NCI-H2196 (cell line): ENCODE results near the gene ENTPD8.
"Not testable (repeated sequence)": the region's sequence is repeated elsewhere in the genome, so short reads cannot be mapped to it uniquely, and the experiment has no call there.

Source experiments
- DNase-seq: peaks from one replicate; lab custom pipeline; 2025; ENCODE audit not compliant: unreplicated experiment; lab: John Stamatoyannopoulos, UW

ENTPD8 gene

DNA sequence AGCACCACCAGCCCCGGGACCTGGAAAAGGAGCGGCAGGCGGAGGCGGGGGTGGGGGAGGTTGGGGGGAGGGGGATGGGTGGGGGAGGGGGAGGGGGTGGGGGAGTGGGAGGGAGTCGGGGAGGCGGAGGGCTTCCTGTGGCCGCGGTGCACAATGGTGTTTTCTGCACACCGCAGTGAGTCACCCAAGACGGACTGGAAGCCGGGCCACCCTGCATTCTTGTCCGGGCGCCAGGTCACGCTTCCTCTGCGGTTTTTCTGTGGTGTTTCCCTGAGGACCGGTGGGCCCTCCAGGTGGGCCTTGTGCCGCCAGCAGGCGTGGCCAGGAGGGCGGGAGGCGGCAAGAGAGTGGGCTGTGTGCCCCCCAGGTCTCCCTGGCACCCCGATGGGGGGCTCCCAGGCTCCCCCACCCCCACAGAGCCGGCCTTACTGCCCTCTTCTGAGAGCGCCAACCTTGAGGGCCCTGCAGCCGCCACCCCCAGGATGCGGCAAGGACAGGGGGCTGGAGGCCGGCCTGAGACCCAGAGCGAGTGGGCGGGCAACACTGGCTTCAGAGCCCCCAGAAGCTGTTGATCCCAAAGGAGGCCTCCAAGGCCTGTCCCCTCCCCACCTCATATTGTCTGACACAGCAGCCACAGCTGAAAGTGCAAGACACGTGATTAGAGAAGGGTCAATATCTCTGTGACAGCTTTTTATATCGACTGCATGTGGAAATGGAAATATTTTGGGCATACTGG is 29.3 kb downstream of the ENTPD8 start:
- DNase-seq = no peak

DNA sequence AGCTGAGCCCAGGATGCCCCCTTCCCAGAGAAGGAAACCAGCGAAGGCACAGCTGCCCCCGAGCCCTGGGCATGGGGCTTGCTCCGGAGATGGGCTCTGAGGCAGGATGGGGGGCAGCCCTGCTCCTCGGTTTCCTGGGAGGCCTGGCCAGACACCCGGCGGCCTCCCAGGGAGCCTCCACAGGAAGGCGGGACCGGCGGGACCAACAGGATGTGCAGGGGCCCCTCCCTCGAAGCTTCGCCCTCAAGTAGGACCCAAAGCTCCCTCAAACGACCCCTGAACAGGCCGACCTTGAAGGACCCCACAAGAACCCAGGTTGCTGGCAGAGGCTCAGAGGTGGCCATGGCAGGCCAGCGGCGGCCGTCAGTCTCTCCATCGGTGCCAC is 29.9 kb downstream of the ENTPD8 start:
- DNase-seq = no peak

DNA sequence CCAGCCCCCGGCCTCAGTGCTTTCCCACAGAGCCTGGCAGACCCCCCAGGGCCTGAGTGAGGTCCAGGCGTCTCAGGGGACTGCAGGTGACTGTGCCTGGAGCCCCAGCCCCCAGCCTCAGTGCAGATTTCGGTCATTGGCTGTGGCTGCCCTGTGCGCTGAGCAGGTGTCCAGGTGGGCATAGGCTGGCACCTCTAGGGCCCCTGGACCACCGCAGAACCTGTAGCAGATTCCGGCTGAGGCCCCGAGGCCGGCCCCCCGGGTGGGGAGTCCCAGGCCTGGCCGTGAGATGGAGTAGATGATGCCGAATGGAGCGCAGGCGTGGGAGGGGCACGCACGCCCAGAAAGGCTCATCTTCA is 30.3 kb downstream of the ENTPD8 start:
- no peak for DNase-seq

DNA sequence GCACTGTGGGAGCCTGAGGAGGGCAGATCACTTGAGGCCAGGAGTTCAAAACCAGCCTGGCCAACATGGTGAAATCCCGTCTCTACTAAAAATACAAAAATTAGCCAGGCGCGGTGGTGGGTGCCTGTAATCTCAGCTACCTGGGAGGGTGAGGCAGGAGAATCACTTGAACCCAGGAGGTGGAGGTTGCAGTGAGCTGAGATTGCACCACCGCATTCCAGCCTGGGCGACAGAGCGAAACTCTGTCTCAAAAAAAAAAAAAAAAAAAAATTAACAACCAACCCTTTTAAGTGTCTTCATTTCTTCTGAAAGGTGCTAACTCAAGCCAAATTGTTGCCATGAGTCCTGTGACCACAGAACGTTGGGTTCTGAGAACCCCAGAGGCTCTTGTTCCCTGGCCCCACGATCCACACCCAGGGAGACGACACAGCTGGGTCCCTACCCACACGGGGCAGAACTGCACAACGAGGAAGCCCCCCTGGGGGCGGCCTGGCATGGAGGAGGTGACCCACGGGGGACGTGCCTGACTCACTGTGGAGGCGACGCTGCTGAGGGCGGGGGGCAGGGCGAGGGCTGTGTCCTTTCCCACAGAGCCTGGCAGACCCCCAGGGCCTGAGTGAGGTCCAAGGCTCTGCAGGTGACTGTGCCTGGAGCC is 30.8 kb downstream of the ENTPD8 start:
- DNase-seq = not testable (repeated sequence)

DNA sequence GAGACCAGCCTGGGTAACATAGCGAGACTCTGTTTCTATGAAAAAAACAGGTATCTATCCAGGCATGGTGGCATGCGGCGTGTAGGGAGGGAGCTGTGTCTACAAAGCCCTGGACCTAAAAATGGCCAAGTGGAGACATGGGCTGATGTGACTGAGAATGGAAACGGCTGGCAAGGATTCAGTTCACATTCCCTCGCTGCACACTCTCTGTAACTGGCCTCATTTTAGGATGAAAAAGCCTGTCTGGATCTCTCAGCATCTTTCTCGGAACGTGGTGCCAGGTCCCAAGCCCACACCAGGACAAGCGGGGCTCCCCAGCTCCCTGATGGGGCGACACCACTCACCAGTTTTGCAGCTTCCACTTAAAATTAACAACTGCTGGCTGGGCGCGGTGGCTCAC is 31.6 kb downstream of the ENTPD8 start:
- no peak for DNase-seq

DNA sequence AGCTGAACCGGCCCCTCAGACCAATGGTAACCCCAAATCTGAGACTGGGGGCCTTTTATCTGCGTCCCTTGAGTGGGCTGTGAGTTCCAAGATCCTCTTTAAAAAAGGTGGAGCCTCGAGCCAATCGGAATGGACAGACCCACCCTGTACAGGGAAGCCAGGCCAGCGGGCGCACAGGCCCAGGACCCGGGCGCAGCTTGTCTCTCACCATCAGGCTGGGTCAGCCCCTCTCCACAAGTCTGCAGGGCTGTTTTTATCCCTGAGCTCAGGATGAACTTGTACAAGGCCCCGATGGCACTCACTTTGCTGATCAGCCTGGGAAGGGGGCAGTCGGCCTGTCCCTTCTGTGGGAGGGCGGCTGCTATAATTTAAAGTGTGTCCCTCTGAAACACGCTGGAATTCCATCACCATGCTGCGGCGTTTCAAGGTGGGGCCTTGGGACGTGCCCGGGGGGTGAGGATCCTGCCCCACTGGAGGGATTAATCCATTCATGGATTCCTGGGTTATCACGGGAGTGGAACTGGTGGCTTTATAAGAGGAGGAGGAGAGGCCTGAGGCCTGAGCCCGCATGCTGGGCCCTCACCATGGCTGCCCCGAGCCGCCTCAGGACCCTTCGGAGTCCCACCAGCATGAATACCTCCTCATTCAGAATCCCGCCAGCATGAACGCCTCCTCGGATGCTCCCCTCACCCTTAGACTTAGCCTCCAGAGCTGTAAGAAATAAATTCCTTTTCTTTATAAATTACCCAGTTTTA is 32.3 kb downstream of the ENTPD8 start:
- no peak for DNase-seq

DNA sequence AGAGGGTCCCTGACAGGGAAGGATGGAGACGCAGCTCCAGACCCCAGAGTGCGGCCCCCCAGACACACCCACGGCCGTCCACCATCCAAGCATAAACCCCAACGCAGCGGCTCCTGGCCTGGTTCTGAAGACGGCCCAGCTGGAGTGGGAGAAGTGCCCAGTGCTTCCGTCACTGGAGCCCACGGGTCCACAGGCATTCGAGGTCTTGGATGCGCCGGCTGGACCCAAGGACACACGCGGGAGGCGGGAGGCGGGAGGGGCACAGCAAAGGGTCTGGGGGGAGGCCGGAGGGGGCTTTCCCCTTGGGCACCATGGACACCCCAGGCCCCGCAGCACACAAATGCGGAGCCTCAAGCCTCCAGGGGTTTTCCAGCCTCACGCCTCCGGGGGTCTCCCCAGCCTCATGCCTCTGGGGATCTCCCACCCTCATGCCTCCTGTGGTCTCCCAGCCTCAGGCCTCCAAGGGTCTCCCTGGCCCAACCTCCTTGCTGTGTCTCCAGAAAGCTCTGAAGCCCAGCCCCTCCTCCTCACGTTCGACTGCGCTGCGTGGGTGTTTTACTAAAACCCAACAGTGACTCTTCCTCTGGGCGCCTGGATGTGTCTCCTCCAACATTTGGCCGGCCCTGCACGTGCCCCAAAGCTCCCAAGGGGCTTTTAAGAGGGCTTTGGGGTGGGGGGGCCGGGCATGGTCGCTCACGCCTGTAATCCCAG is 33.4 kb downstream of the ENTPD8 start:
- no peak for DNase-seq

DNA sequence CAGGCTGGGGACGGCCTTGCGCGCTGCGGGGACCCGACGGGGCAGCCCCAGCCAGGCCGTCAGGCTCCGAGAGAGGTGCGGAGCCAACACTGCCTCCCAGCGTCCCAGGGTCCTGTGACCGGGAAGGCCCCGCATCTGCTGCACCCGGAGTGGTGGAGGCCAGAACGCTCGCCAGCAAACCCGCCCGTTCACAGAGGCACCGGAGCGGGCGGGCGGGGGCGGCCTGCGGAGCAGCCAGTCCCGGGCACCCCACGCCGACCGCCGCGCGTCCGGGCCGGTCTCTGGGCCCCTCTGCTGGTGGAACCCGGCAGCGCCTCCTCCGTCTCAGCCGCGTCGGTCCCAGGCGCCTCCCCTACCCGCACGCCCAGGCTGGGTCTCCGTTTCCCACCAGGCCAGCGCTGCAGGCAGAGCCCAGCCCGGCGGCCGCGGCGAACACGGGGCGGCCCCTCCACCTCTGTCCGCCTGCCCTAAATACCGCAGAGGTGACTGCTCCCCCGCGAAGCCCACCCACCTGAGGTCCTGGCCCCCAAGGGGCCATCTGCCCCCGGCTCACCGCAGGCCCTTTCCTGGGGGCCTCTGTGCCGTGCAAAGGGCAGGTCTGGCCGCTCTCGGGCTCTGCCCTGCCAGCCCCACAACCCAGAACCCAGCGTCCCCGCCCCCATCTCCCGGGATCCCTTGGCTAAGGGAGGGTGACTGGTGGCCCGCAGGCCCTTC is 34.1 kb downstream of the ENTPD8 start:
- no peak for DNase-seq

DNA sequence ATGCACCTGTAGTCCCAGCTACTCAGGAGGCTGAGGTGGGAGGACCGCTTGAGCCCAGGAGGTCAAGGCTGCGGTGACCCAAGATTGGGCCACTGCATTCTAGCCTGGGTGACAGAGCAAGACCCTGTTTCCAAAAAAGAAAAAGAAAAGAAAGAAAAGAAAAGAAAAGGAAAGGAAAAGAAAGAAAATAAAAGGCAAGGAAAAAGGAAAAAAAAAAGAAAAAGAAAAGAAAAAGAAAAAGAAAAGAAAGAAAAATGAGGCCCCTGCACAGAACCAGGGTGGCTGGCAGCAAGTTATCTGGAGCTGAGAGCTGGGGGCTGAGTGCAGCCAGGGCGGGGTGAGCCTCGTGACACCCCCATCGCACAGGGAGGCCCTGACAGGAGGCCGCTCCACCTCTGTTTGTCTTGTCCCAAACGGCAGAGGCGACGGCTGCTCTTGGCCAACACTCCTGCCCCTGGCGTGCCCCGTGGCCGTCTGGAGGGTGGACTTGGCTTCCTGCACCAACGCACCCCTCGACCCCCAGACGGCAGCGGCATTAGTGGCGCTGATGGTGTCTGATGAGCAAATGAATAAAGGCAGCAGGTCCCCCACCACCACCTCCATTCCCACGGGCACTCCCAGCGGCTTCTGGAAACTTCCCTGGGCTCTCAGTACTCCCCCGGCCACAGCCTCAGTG is 34.9 kb downstream of the ENTPD8 start:
- DNase-seq = no peak

DNA sequence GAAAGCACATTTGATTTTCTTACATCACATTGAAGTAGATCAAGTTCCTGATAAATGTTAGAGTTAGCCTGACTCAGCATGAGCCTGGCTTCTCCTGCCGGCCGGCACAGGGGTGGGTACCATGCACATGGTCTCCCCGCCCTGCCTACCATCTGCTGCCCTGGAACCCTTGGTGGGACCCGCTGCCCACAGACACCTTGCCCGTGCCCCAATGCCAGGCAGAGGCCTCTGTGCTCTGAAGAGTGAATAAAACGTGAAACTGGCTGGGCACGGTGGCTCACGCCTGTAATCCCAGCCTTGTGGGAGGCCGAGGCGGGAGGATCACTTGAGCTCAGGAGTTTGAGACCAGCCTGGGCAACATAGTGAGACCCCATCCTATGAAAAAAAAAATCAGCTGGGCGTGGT is 35.5 kb downstream of the ENTPD8 start:
- DNase-seq = no peak

DNA sequence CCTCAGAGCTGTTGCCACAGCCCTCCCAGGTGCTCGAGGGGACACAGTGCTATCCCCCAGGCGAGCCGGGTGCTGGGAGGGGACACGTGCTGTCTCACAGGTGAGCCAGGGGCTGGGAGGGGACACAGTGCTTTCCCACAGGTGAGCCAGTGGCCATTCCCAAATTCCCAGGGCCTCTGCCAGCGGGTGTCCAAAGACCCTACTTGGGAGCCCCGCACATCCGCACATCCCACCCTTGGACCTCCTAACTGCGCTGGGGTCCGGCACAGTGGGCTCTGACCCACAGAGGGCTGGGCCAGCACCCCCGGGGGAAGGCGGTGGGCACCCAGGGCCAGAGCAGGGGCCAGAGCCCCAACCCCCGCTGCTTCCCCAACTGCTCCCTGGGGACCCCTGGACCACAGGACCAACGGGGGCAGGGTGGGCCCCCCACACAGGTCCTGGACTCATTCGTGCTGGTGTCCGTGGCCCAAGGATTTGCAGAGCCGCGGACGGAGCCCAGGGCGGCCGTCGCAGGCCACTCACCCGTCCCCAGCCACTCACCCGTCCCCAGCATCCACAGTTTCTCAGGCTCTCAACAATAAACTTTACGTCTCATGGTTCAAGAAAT is 36.1 kb downstream of the ENTPD8 start:
- DNase-seq = no peak

DNA sequence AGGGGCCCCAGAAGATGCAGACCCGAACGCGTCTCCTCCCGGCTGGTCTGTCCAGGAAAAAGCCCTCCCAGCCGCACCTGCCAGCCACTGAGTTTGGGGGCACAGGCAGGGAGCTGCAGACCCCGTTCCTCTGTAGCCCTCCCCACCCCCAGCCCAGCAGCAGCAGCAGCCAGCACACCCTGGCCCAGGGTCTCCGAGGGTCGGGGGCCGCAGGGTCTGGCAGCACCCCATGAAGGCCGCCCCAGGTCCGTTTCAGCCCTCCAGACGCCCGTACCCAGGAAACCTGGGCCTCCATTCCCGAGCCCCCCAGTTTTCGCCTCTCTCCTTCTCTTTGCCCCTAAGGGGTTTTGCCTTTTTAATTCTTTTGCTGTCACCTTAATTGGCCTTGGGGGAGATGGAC is 37.9 kb downstream of the ENTPD8 start:
- DNase-seq = no peak

DNA sequence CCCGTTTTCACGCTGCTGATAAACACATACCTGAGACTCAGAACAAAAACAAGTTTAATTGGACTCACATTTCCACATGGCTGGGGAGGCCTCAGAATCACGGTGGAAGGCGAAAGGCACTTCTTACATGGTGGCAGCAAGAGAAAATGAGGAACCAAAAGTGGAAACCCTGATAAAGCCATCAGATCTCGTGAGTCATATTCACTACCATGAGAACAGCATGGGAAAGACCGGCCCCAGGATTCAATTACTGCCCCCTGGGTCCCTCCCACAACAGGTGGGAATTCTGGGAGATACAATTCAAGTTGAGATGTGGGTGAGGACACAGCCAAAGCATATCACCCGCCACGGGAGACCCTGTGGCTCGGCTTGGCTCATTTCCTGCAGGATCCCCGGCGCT is 38.4 kb downstream of the ENTPD8 start:
- no peak for DNase-seq

DNA sequence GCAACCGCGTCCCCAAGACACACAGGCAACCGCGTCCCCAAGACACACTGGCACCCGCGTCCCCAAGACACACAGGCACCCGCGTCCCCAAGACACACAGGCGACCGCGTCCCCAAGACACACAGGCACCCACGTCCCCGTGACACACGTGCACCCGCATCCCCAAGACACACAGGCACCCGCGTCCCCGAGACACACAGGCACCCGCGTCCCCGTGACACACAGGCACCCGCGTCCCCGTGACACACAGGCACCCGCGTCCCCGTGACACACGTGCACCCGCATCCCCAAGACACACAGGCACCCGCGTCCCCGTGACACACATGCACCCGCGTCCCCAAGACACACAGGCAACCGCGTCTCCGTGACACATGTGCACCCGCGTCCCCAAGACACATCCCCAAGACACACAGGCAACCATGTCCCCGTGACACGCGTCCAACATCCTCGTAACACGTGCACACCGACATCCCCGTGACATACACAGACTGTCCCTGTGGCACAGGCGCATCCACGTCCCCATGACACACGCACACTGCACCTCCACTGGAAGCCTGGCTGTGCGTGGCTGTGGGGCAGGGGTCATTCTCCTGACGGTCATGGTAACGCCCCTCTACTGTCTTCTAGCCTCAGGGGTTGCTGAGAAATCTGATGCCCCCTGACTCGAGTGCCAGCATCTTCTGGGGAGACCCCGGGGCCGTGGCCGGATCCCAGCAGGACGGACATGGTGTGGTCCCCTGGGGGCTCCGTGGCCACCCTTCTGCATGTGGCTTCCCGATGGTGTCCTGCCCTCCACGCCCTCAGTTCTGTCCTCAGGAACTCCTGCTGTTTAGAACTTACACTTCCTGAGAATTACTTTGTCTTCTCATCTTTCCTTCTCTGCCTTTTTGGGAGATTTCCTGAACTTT is 42.3 kb downstream of the ENTPD8 start:
- DNase-seq = no peak

DNA sequence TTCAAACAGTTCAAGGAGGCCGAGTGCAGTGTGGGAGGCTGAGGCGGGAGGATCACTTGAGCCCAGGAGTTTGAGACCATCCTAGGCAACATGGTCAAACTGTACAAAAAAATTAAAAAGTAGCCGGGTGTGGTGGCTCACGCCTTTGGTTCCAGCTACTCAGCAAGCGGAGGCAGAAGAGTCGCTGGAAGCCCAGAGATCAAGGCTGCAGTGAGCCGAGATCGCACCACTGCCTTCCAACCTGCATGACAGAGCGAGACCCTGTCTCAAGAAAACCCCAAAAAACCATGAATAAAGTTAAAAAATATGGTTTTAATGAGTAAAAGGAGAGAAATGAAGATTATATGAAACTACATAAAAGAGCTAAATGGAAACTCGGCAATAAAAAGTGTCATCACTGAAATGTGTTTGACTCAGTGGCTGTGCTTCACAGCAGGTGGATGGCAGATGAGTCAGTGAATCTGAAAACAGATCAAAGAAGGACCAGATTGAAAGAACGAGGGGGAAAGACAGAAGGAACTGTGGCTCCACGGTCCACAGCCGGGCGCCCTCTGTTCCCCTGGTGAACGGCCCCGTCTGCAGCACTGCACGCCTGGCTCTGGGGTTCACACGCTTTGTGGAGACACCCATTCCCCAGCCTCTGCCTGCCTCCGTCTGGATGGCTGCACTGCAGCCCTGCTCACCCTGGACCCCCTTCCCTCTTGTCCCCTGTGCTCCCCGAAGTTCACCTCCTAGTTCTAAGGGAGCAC is 43.3 kb downstream of the ENTPD8 start:
- no peak for DNase-seq

DNA sequence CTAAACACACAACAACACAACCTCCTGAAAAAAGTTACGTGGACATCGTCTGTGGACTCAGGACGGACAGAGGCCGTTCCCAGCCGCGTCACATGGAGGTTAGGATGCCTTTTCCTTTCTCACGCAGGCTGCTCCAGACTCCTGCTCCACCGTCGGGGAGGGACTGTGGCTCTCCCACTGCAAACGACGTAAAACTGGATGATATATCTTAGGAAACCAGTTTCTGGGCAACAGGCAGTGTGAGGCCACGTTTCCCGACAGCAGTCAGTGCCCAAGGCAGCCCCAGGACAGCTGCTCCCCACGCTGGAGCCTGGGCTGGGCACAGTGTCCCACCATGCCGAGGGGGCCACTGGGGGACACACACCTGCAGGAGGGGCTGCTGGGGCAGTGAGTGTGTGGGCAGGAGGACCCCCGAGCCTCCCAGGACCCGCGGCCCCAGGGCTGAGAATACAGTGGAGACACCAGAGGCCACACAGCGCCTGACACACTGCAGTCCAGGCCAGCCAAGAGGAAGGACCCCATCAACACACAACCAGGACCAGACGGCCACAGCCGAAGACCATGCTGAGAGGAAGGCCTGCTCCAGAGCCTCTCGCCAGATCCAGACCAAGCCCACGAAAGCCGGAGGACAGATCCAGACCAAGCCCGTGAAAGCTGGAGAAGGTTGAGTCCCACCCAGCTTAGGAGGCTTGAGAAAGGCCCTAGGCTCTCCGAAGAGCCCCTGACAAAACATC is 44.4 kb downstream of the ENTPD8 start:
- DNase-seq = no peak

DNA sequence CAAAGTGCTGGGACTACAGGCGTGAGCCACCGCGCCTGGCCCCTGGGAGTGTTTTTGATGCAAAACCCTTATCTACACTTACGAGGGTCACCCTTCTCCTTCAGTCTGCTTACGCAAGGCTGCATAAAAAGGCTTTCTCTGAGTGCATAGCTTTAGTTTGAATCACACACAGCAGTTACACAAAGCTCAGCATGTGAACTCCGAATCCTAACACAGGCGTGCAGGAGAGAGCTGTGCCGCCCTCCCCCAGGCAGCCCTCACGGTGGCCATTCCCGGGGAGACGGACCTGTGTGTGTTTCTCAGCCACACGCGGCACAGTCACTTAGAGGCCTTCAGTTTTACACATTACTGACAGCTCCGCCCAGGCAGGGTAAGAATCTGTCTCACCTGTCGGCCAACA is 44.9 kb downstream of the ENTPD8 start:
- DNase-seq = no peak

DNA sequence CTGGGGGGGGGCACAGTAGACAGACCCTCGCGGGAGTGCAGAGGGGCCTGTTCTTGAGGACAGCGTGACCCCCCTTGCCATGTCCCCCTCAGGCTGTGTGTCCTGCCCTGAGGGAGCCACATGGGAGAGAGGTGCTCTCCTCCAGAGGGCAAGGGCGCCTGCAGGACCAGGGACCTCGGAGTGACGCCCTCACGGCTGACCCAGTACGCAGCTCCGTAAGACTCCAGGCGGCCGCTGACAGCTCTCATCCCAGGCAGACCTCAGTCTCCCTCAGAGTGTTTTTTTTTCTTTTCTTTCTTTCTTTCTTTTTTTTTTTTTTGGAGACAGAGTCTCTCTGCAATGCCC is 45.5 kb downstream of the ENTPD8 start:
- DNase-seq = no peak
